ENCODE results near the gene LRRC75A. TPM values are rescaled to one million over a fixed set of nuclear protein-coding genes. Genes with fewer than 3 reads are reported as not detected.

LRRC75A gene
- total RNA-seq, 1 experiment from 2014 or later: 15.8 TPM

DNA sequence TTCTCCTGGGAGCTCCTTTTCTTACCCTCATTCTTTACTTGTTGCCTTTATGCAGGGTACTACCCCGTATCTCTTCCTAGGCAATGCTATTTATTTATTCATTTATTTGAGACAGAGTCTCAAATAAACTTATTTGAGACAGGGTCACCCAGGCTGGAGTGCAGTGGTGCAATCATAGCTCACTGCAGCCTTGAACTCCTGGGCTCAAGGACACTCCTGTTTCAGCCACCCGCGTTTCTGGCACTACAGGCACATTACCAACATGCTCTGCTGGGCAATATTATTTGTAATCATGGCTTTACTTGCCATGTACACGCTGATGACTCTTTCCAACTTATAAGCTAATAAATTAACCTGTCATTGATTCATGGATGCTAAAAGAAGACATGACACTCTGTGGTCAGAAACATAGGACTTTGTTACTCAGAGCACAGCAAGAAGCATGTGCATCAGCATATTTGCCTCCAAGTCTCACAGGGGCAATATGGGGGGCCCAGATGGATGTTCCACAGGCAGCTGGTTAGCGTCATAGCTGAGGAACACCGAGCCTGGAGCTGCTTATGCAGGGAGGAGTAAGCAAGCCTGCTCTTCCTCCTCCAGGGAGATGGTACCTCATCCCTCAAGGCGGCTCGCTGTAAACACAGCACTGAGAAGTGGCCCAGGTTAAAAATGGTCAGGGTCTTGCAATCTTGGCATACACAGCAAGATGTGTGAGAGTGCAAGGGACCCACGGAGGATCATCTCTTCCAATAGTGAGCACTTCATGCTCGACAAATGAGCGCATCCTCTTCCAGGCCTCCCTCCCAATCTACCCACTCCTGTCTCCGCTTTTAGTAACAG, 4.2 kb upstream of the LRRC75A start:
- TF ChIP-seq EZH2 (IDR thresholded peaks at IDR 0.05; ENCODE audit: low read depth): no peak
- TF ChIP-seq, protein P1, sequence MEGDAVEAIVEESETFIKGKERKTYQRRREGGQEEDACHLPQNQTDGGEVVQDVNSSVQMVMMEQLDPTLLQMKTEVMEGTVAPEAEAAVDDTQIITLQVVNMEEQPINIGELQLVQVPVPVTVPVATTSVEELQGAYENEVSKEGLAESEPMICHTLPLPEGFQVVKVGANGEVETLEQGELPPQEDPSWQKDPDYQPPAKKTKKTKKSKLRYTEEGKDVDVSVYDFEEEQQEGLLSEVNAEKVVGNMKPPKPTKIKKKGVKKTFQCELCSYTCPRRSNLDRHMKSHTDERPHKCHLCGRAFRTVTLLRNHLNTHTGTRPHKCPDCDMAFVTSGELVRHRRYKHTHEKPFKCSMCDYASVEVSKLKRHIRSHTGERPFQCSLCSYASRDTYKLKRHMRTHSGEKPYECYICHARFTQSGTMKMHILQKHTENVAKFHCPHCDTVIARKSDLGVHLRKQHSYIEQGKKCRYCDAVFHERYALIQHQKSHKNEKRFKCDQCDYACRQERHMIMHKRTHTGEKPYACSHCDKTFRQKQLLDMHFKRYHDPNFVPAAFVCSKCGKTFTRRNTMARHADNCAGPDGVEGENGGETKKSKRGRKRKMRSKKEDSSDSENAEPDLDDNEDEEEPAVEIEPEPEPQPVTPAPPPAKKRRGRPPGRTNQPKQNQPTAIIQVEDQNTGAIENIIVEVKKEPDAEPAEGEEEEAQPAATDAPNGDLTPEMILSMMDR (conservative IDR thresholded peaks at IDR 0.05): no peak
- POLR2A ChIA-PET (ENCODE audit: unreplicated experiment): interaction anchor here (0.6 kb wide), 1 partner anchor 1194 kb away, joined by 6 read pairs; no protein-coding TSS in a partner anchor

GRCh38 chr17:16495561-16495960, 3.6 kb upstream of the LRRC75A start:
- TF ChIP-seq, protein P1 (conservative IDR thresholded peaks at IDR 0.05): no peak
- no peak for TF ChIP-seq EZH2 (IDR thresholded peaks at IDR 0.05; ENCODE audit: low read depth)
- no peaks in the 10 kb centered on the region for H4K20me1 ChIP-seq (ENCODE audit: insufficient read depth)
- peaks cover 3% of the 10 kb centered on the region; the same call in 1 of the 2 replicates for H3F3A ChIP-seq (ENCODE audit: insufficient read depth, low read depth)
- H3K79me2 ChIP-seq (ENCODE audit: low read depth): no peaks in the 10 kb centered on the region
- intact Hi-C loops (cut with micrococcal nuclease; ENCODE audit: unreplicated experiment): no loop called here
- H3K4me2 ChIP-seq: no peak overlapping the region
- H3K9me3 ChIP-seq (ENCODE audit: insufficient read depth, low read depth): no peaks in the 10 kb centered on the region
- H2AFZ ChIP-seq: no peak overlapping the region
- H3K27me3 ChIP-seq (ENCODE audit: insufficient read depth, low read depth): peaks cover 9% of the 10 kb centered on the region; the same call in 1 of the 2 replicates
- CTCF ChIA-PET: no interaction called here
- H3K4me1 ChIP-seq (replicated peaks; ENCODE audit: insufficient read depth): peaks cover 7% of the 10 kb centered on the region; the same call in 1 of the 2 replicates
- no peaks in the 10 kb centered on the region for H3K36me3 ChIP-seq (ENCODE audit: low read depth)
- no peak overlapping the region for H3K4me3 ChIP-seq
- no peaks in the 10 kb centered on the region for H3K9me2 ChIP-seq (ENCODE audit: insufficient read depth)
- no TSS peak for BruUV-seq (replicated peaks)
- no peak for DNase-seq
- H3K27ac ChIP-seq: no peak overlapping the region
- POLR2A ChIA-PET (ENCODE audit: unreplicated experiment): no interaction called here

More for the DNA sequence above, 4.2 kb upstream of the LRRC75A start:
- H2AFZ ChIP-seq: no peak overlapping the region
- H3K4me2 ChIP-seq: no peak overlapping the region
- intact Hi-C loops (cut with micrococcal nuclease; ENCODE audit: unreplicated experiment): no loop called here
- no peak overlapping the region for H3K4me3 ChIP-seq
- H3K4me1 ChIP-seq (replicated peaks; ENCODE audit: insufficient read depth): 0 out of 2 replicates have a peak, but pooled peaks cover 1% of the 10 kb centered on the region
- no peak overlapping the region for H3K27ac ChIP-seq
- no peaks in the 10 kb centered on the region for H4K20me1 ChIP-seq (ENCODE audit: insufficient read depth)
- BruUV-seq (replicated peaks): no TSS peak
- CTCF ChIA-PET: no interaction called here
- DNase-seq: no peak
- no peaks in the 10 kb centered on the region for H3K9me3 ChIP-seq (ENCODE audit: insufficient read depth, low read depth)
- H3K79me2 ChIP-seq (ENCODE audit: low read depth): no peaks in the 10 kb centered on the region
- H3K9me2 ChIP-seq (ENCODE audit: insufficient read depth): no peaks in the 10 kb centered on the region
- H3K27me3 ChIP-seq (ENCODE audit: insufficient read depth, low read depth): peaks cover 9% of the 10 kb centered on the region; the same call in 1 of the 2 replicates
- H3K36me3 ChIP-seq (ENCODE audit: low read depth): no peaks in the 10 kb centered on the region
- H3F3A ChIP-seq (ENCODE audit: insufficient read depth, low read depth): peaks cover 3% of the 10 kb centered on the region; the same call in 1 of the 2 replicates

- DNase-seq: no peak
- H3K9me3 ChIP-seq (ENCODE audit: insufficient read depth, low read depth): no peaks in the 10 kb centered on the region
- intact Hi-C loops (cut with micrococcal nuclease; ENCODE audit: unreplicated experiment): no loop called here
- H3K27ac ChIP-seq: no peak overlapping the region
- ChIA-PET POLR2A (ENCODE audit: unreplicated experiment) (no interaction called here), CTCF (no interaction called here)
- TF ChIP-seq, protein P1 (conservative IDR thresholded peaks at IDR 0.05): no peak
- TF ChIP-seq EZH2 (IDR thresholded peaks at IDR 0.05; ENCODE audit: low read depth): no peak
- no peak overlapping the region for H2AFZ ChIP-seq
- peaks cover 3% of the 10 kb centered on the region; the same call in 1 of the 2 replicates for H3F3A ChIP-seq (ENCODE audit: insufficient read depth, low read depth)
- no peak overlapping the region for H3K4me2 ChIP-seq
- no peaks in the 10 kb centered on the region for H3K79me2 ChIP-seq (ENCODE audit: low read depth)
- H3K9me2 ChIP-seq (ENCODE audit: insufficient read depth): no peaks in the 10 kb centered on the region
- peaks cover 9% of the 10 kb centered on the region; the same call in 1 of the 2 replicates for H3K27me3 ChIP-seq (ENCODE audit: insufficient read depth, low read depth)
- H3K4me1 ChIP-seq (replicated peaks; ENCODE audit: insufficient read depth): peaks cover 7% of the 10 kb centered on the region; the same call in 1 of the 2 replicates
- no peak overlapping the region for H3K4me3 ChIP-seq
- no TSS peak for BruUV-seq (replicated peaks)
- H3K36me3 ChIP-seq (ENCODE audit: low read depth): no peaks in the 10 kb centered on the region
- no peaks in the 10 kb centered on the region for H4K20me1 ChIP-seq (ENCODE audit: insufficient read depth)
Measured at GRCh38 chr17:16494059-16494458, 2.1 kb upstream of the LRRC75A start.
